AG08395 (cell line): ENCODE measurements around the gene MYH1.
"Not testable (repeated sequence)": the region's sequence is repeated elsewhere in the genome, so short reads cannot be mapped to it uniquely, and the experiment has no call there.

Source experiments
- DNase-seq: peaks from one replicate; pipeline ENCODE4 v3.0.0; 2012; ENCODE audit warnings: mixed read lengths, low spot score

Gene MYH1

DNA sequence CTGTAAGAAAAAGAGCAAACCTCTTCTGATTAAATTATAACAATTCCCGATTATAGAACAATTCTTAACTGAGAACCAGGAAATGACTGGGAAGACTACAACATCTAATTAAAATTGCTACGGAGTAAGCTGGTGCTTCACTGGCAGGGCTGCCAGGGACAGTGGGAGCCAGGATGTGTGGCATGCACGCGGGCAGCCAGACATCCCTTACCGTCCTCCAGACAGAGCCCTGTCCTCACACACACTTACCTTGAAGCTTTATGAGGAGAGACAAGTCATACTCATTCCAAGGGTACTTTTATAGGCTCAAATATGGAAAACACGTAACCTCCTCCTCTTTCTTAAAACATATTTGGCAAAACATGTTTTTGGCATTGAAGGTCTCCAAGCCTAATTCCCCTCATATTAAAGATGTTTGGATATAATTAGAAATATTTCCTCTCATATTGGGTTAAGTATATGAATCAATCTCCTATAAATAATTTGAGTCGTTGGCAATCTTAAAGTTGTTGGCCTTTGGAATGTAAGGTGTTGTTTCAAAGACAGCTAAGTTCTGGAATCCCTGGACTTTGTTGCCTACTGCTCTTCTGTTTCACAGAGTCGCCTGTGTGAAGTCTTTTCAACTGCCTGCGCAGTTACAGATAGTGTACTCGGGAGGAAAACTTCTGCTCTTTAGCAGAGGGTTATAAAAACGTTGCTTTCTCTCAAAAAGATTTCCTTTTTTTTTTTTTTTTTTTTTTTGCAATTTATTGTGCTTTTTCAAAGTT, at the start of gene MYH1:
Gene MYH1 (minus strand): TSS at position 272 of the 767 bp plus-strand sequence. CDS start 1,900 bp downstream, outside the sequence.
- no peak for DNase-seq

DNA sequence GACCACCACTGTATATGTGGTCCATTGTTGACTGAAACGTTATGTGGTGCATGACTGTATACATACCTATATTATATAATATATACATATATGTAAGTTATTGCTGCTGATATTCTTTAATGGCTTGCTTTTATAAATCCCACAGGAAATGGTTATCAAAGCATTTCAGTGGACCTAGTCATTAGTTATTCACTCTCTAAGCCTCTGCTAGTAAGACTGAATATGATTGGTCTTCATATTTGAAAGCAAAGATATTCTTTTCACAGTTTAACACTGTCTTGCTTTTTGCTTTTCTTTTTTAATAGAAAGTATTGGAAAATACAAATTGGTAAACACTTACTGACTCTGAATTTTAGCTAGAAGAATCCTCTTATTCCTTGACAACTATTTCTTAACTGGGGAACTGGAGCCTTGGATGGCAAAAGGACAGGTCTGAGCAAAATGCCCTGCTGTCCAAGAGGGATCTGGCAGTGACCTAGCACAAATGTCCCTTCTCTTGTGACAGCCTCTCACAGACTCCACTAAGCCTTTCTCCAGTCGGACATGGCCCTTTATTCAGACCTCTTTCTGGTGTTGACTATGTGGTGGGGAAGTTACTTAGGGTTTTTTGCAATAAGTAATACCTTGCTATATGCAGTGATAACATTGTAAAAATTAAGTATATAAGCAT, 45.8 kb upstream of the MYH1 start:
- no peak for DNase-seq

DNA sequence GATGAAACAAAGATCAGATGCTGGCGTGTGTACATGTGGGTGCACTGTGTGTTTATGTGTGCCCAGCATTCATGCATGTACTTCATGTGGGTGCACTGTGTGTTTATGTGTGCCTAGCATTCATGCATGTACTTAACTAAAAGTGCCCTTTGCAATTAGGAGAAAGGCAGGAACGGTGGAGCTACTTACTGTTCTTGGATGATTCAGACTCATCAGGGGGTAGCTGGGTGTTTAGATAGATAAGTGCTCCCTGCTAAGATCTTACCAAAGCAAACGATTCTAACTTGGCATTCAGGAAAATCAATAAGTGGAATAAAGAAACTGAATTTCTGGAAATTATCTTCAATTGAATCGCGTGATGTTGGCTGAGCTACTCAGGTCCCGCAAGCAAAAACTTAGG, 39.7 kb upstream of the MYH1 start:
- no peak for DNase-seq

DNA sequence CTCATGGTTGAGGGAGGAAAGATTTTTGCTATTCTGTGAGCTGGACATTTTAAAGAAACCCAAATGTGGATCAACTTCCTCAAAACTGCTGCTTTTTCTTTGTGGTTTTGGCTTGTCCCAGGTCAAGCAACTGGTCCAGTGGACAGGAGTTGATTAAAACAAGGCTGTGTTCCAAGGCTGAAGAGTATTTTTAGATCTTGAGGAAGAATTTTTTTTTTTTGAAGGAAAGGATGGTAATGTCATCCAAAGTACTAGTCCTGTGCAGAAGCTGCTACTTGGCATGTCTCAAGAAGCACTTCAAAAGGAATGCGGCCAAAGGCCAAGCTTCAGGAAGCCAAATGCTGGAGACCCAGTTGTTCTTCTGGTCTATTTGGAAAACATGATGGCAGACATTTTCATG, 39.1 kb upstream of the MYH1 start:
- peak; percentile 84 for DNase-seq

DNA sequence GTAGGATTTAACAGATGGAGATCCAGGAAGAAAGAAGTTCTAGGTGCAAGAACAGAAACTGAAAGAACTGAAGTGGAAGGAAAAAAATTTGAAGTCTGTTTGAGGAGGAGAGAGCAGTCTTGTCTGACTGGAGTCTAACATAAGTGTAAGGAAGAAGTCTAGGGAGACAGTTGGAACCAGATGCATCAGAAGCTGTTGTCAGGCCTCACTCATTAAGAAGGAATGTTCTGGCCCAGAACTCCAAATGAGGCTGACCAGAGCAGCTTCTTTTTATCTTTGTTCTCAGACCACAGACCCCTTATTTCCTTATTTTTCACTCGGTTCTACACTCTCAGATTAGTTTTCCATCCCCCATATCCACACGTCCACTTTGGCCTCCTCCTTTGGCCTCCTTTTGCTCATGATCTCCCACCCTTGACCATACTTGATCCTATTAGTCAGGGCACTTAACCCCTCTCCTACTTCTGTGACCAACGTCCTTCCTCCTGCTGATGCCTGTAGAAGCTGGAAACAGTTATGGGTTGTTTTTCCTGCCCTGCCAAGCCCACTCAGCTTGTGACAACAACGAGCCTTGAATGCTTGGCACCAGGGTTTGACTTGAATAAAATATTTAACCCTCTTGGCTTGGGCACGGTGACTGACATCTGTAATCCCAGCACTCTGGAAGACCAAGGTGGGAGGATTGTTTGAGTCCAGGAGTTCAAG, 38.1 kb upstream of the MYH1 start:
- DNase-seq = peak; percentile 68

DNA sequence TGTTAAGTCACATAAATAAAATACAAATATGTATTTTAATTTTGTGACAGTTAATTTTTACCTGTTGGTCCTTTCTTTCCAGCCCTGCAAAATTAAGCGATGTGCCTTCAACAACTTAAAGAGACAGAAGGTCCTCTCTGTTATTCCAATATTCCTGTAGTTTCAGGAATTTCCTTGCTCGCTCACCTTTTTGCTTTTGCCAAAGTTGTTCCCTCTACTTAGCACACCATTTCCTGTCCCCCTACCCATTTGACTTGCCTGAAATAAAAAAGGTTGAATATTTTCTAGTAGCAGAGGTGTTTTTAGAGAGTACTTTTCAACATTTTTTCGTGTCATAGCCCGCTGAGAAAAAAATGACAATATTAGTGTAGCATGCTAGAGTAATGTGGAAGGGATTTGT, 31.7 kb upstream of the MYH1 start:
- DNase-seq = no peak

DNA sequence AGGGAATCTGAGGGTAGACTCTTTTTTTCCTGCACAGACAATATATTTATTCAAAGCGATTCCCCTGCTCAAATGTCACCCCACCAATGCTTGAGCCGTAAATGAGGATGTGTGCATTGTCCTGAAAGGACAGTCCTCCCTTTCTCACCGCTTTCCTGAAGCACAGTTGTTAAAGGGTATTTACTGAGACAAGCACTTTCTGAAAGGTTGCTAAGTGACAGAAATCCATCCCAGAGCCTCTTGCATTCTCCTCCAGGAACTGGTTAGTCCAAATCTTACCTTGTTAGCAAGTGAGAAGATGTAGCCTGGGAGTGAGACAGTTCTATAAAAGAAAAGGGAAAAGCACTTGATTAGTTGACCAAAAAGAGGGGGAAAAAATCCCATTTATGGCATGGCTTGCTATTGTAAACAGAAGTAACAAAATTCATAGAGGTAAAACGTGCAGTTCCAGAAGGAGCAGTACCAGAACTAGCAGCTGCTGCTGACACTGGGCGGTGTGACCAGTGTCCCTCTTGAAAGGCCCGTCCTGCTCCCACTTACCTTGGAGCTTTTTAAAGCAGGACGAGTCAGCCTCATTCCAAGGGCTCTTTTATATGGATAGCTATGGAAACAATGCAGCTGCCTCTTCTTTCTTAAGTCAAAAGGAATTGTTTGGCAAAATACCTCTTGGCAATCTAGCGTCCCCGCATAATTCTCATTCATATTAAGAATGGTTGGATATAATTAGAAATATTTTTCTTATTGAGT, 30.9 kb upstream of the MYH1 start, which contains the start of gene MYH2:
Gene MYH2 (minus strand): TSS at position 563 of the 747 bp plus-strand sequence. CDS start 1,738 bp downstream, outside the sequence.
- DNase-seq = no peak

DNA sequence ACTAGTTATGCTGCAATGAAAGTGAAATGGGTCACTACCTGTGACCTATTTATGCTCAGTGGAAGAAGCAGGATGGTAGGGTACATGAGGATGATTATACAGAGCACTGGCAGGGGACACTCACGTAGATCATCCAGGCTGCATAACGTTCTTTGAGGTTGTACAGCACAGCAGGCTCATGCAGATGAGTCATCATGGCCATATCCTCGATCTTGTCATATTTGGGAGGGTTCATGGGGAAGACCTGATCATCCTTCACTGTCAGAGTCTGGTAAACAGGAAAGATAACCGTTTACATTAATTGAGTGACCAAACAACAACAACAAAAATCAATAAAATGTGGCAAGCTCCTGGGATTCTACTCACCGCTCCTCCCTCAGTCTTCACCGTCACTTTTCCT, 29.0 kb upstream of the MYH1 start:
- no peak for DNase-seq

DNA sequence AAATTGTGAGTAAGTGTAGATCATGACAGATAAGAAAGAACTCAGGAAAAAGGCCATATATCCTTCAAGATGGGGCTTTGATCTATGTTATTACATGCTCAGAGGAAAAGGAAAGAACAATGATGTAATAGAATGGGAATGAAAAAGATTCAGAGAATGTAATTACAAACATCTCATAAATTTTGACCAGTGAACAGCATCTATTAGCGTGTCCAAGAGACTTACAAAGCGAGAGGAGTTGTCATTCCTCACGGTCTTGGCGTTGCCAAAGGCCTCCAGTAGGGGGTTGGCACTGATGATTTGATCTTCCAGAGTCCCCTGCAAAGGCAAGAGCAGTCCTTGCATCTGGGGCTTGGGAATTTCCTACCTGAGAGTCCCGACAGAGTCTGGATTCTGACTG, 25.1 kb upstream of the MYH1 start:
- DNase-seq = peak; percentile 61

DNA sequence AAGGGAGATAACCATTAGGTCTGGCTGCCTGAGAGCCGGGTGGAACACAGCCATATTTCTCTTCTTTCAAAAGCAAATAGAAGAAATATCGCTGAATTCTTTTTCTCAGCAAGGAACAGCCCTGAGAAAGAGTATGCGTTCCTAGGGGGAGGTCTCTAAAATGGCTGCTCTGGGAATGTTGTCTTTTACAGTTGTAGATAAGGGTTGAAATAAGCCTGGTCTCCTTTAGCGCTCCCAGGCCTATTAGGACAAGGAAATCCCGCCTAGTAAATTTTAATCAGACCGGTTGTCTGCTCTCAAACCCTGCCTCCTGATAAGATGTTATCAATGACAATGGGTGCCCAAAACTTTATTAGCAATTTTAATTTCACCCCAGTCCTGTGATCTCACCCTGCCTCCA, 22.8 kb upstream of the MYH1 start:
- not testable (repeated sequence) for DNase-seq

DNA sequence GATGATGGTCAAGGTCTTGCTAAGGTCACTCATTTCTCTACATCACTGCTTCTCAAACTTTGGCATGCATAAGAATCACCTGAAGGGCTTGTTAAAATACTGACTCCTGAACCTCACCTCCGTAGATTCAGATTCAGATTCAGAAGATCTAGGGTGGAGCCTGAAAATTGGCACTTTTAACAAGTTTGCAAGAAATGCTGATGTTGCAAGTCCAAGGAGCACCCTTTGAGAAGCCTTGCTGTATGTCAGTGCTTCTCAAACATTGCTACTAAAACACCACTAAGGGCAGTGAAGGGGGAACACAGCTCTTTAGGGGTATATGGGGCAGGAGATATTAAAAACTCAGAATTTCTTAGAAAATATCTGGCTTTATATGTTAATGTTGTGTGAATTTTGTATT, 13.7 kb upstream of the MYH1 start:
- no peak for DNase-seq

DNA sequence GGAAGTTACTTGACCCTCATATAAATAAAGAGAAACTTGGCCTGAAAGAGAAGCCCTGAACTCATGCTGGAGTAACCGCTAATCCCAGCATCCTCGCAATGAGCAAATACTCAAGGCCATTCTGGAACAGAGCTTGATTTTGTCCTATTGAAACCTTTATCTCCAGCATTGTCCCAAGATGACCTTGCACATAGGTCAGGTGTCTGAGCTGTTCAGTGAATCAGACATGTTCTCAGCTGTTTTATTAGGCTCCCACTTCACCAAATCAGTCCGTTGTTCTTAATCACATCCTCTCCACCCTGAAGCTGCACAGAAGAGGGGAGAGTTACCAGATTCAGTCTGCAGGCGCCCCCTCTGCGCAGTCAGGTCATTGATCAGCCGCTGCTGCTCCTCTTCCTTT, 9.1 kb upstream of the MYH1 start:
- no peak for DNase-seq

DNA sequence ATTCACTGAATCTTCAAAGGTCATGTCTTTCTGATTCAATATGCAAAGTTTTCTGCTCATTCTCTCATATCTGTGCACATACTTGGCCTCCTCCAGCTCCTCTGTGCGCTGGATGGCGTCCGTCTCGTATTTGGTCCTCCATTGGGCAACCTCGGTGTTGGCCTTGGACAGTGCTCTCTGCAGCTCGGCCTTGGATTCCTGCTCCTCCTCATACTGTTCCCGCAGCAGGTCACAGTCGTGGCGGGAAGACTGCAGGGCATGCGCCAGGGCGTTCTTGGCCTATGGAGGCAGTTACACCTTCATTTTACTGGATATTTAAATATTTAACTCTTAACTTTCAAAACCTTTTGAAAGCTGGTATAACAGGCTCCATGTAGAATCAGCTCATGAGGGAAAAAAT, 8.2 kb upstream of the MYH1 start:
- no peak for DNase-seq

DNA sequence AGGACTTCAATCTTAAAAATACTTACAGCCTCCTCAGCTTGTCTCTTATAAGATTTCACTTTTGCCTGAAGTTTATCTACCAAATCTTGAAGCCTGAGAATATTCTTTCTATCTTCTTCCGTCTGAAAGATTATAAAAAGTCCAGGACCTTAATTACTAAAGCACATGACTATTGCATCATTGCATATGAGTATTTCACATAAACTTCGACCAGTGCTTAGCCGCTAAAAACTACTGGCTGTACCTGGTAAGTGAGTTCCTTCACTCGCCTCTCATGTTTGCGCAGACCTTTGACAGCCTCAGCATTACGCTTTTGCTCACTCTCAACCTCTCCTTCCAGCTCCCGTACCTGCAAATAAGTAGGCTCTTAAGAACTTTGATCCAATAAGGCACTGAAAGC, 4.7 kb upstream of the MYH1 start:
- no peak for DNase-seq

DNA sequence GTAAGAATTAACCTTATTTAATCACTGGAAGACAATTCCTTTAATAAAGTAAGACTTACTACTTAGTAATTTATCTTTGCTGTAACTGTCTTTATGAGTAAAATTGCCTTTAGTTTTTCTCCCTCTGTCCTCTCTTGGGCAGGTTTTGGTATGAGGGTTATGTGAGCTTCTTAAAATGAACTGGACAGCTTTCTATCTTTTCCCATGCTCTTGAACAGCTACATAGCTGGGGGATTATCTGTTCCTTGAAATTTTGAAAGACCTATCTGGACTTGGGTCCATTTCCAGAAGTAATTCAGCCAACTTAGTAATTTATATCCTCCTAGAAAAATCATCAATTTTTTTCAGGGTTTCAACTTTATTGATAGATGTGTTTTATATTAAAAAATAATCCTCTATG, 3.6 kb upstream of the MYH1 start:
- no peak for DNase-seq

DNA sequence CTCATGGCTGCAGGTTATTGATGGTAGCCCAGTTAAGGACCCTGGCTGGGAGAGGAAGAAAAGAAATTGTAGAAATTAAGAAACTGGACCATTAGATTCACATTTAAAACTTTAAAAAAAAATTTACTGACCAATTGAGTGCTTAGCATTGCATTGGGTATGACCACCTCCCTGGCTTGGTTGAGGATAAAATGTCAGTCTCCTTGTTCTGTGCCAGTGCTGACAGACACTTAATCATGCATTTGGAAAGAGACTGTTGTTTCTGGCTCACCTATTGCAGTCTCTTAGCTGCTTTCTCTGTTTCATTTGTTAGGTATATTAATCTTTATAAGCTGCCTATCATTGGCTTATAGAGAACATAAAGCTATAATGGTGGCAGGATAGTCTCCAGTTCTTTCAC, 1.7 kb downstream of the MYH1 start:
- DNase-seq = no peak

DNA sequence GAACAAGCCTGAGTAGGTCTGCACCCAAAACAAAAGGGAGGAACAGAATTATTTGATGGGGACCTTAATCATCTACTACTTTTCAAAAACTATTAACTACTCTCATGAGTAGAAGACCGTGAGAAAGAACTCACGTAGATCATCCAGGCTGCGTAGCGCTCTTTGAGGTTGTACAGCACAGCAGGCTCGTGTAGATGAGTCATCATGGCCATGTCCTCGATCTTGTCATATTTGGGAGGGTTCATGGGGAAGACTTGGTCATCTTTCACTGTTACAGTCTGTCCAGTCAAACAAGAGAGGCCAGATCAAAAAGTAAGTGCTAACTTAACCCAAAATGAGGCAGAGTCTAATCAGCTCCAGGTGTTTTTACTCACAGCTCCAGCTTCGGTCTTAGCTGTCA, 2.3 kb downstream of the MYH1 start:
- no peak for DNase-seq

DNA sequence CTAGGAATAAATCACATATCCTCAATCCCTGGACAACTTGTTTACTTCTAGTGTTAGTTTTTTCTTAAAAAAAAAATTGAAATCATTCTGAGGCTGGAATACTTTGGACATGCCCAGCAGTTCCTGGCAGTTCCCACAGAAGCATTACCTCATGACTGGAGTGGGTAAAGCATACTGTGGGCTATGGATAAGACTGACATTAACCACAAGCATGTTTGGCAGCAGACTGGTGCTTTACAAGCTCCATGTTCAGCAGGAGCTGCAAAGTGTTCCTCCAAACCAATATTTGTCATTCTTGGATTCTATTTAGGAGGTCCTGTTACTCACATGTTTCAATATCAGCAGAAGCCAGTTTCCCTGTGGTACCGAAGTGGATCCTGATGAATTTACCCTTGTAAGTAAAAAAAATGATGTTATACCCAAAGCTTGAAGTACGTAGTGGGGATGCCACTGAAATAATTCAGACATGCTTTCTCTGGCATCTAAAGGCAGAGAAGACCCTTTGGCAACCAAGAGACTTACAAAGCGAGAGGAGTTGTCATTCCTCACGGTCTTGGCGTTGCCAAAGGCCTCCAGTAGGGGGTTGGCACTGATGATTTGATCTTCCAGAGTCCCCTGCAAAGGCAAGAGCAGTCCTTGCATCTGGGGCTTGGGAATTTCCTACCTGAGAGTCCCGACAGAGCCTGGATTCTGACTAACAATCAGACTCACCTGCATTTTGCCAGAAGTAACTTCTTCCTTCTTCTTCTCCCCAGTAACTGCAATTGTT, 4.9 kb downstream of the MYH1 start:
- peak; percentile 80 for DNase-seq

DNA sequence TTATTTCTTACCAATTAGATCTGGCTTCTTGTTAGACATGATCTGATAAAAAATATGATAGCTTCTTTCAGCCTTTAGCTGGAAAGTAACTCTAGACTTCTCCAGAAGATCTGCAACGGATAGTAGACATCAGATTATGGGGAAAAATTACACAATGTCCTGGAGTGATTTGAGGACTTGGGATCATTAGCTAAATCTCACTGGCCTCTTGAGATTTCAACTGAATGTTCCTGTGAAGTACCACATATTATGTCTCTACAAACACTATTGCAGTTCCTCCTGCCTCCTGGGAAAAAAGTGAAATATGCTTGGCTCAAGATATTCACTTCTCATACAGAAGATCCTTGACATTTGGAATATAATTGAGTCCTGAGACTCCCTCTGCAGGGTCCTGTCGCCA, 5.5 kb downstream of the MYH1 start:
- no peak for DNase-seq

DNA sequence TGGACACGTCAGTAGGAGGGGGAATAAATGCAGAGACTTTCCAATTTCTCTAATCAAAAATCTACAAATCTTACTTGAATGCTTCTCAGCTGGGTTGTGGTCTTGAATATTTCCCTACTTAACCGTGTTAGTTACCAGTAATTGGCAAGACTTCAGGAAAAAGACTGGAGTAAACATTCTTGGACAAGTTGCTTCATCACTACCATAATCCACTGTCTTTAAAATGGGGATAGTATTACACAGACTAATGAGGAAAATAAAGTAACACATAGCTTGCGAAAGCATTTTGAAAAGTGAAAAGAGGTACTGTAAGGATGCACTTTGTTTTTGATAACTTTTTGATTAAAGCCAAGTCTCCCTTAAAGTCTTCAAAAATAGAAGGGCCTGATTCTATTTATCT, 18.4 kb downstream of the MYH1 start:
- no peak for DNase-seq

DNA sequence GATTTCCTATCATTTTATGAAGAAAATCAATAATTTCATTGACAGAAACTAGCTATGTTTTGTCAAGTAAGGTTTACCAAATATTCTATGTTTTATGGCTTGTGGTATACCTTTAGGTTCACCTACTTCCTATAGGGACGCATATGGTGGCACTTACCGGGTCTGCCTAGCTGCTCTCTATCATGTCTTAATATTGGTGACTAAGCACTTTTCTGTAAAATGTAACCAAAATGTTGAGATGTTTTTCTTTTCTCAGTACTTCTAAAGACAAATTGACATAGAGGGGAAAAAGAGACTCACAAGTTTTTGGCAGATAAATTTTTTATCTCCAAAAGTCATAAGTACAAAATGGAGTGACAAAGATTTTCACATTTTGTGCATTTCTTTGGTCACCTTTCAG, 26.3 kb downstream of the MYH1 start:
- no peak for DNase-seq

DNA sequence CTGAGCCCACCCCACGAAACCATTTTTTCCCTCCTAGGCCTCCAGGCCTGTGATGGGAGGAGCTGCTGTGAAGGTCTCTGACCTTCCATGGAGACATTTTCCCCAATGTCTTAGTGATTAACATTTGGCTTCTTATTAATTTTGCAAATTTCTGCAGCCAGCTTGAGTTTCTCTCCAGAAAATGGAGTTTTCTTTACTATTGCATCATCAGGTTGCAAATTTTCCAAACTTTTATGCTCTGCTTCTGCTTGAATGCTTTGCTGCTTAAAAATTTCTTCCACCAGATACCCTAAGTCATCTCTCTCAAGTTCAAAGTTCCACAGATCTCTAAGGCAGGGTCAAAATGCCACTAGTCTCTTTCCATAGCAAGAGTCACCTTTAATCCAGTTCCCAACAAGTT, 36.1 kb downstream of the MYH1 start:
- no peak for DNase-seq
